ENCODE data around the gene SCG3.

SCG3 gene

GRCh38 chr15:51768018-51768417, 86.7 kb downstream of the SCG3 start:
- no peak overlapping the region for H3K4me3 ChIP-seq (ENCODE audit: low read depth, low read length)
- TF ChIP-seq CTCF (IDR thresholded peaks at IDR 0.05; ENCODE audit: low read depth, low read length, missing control alignments): no peak
- no peak for DNase-seq (ENCODE audit: low read depth)
